Peyer's patch (tissue), 4 donors: ENCODE data around the gene VIM.

Source experiments
- POLR2A ChIP-seq, 2 donors: fragments of 450-650 bp; IDR thresholded peaks; one replicate each; pipeline ENCODE4 v1.5.1; 2017; ENCODE audit warnings: antibody characterized with exemption in 2 of 2, mild to moderate bottlenecking in 2 of 2, moderate library complexity in 2 of 2
- TF ChIP-seq, protein P1 (sequence below), 6 experiments: fragments of 450-650 bp in 4 of 6; fragments of 200-600 bp in 2 of 6; sonication (generic) in 1 of 6; IDR thresholded peaks; one replicate each; pipeline ENCODE4 v1.5.1; 2017 to 2019; ENCODE audit warnings: antibody characterized with exemption in 6 of 6, mild to moderate bottlenecking in 3 of 6, moderate library complexity in 1 of 6

DNA sequence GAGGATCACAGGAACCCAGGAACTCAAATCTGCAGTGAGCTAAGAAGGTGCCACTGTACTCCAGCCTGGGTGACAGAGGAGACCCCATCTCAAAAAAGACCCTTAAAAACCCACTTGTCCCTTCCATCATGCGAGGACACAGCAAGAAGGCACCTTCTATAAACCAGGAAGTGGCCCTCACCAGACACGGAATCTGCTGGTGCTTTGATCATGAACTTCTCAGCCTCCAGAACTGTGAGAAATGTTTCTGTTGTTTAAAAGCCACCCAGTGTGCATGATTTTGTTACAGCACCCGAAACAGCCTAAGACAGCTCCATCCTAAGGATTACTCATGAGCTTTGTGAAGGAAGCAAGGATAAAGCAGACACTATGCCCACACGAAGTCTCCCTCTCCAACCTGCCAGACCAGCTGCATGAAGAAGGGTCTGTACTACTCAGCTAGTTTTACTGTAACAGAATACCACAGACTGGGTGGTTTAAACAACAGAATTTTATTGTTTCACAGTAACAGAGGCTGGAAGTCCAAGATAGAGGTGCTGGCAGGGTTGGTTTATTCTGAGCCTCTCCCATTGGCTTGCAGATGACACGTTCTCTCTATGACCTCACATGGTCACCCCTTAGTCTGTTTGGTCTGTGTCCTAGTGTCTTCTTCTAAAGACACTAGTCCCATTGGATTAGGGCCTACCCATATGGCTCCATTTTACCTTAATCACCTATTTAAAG, 13.7 kb downstream of the VIM start:
- TF ChIP-seq, protein P1, sequence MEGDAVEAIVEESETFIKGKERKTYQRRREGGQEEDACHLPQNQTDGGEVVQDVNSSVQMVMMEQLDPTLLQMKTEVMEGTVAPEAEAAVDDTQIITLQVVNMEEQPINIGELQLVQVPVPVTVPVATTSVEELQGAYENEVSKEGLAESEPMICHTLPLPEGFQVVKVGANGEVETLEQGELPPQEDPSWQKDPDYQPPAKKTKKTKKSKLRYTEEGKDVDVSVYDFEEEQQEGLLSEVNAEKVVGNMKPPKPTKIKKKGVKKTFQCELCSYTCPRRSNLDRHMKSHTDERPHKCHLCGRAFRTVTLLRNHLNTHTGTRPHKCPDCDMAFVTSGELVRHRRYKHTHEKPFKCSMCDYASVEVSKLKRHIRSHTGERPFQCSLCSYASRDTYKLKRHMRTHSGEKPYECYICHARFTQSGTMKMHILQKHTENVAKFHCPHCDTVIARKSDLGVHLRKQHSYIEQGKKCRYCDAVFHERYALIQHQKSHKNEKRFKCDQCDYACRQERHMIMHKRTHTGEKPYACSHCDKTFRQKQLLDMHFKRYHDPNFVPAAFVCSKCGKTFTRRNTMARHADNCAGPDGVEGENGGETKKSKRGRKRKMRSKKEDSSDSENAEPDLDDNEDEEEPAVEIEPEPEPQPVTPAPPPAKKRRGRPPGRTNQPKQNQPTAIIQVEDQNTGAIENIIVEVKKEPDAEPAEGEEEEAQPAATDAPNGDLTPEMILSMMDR (IDR thresholded peaks at IDR 0.05), result no peak
- no peak for TF ChIP-seq POLR2A (IDR thresholded peaks at IDR 0.05)
